ENCODE results near the gene SPATS2.

The SPATS2 gene

DNA sequence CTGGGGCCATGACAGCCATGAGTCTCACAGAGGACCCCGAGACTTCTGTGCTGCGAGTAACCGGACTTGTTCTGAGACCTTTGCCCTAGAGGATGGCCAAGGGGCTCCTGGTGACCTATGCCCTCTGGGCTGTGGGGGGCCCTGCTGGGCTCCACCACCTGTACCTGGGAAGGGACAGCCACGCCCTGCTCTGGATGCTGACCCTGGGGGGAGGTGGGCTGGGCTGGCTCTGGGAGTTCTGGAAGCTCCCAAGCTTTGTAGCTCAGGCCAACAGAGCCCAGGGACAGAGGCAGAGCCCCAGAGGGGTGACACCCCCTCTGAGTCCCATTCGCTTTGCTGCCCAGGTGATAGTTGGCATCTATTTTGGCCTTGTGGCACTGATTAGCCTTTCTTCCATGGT is 18.5 kb upstream of the SPATS2 start:
- no peak for TF ChIP-seq POLR2AphosphoS5 (IDR thresholded peaks at IDR 0.05; ENCODE audit: low read depth, low read length)
- TF ChIP-seq TAF1 (IDR thresholded peaks at IDR 0.05; ENCODE audit: borderline replicate concordance, insufficient read depth, low read length) = no peak
- no peak for TF ChIP-seq FOXP2 (optimal IDR thresholded peaks at IDR 0.05; ENCODE audit: borderline replicate concordance, extremely low read depth, extremely low read length, insufficient read depth)
- TF ChIP-seq, protein P1, sequence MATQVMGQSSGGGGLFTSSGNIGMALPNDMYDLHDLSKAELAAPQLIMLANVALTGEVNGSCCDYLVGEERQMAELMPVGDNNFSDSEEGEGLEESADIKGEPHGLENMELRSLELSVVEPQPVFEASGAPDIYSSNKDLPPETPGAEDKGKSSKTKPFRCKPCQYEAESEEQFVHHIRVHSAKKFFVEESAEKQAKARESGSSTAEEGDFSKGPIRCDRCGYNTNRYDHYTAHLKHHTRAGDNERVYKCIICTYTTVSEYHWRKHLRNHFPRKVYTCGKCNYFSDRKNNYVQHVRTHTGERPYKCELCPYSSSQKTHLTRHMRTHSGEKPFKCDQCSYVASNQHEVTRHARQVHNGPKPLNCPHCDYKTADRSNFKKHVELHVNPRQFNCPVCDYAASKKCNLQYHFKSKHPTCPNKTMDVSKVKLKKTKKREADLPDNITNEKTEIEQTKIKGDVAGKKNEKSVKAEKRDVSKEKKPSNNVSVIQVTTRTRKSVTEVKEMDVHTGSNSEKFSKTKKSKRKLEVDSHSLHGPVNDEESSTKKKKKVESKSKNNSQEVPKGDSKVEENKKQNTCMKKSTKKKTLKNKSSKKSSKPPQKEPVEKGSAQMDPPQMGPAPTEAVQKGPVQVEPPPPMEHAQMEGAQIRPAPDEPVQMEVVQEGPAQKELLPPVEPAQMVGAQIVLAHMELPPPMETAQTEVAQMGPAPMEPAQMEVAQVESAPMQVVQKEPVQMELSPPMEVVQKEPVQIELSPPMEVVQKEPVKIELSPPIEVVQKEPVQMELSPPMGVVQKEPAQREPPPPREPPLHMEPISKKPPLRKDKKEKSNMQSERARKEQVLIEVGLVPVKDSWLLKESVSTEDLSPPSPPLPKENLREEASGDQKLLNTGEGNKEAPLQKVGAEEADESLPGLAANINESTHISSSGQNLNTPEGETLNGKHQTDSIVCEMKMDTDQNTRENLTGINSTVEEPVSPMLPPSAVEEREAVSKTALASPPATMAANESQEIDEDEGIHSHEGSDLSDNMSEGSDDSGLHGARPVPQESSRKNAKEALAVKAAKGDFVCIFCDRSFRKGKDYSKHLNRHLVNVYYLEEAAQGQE (IDR thresholded peaks at IDR 0.05; ENCODE audit: insufficient read depth in 1 of 2, low read depth in 2 of 2, low read length in 2 of 2) = no peak
- no peak for TF ChIP-seq SIN3A (IDR thresholded peaks at IDR 0.05; ENCODE audit: borderline replicate concordance, insufficient read depth, low read length)

- TF ChIP-seq SIN3A (IDR thresholded peaks at IDR 0.05; ENCODE audit: borderline replicate concordance, insufficient read depth, low read length) = no peak
- no peak for TF ChIP-seq POLR2AphosphoS5 (IDR thresholded peaks at IDR 0.05; ENCODE audit: low read depth, low read length)
- TF ChIP-seq FOXP2 (optimal IDR thresholded peaks at IDR 0.05; ENCODE audit: borderline replicate concordance, extremely low read depth, extremely low read length, insufficient read depth) = no peak
- TF ChIP-seq, protein P1 (IDR thresholded peaks at IDR 0.05; ENCODE audit: insufficient read depth in 1 of 2, low read depth in 2 of 2, low read length in 2 of 2) = no peak
- no peak for TF ChIP-seq TAF1 (IDR thresholded peaks at IDR 0.05; ENCODE audit: borderline replicate concordance, insufficient read depth, low read length)
Measured at GRCh38 chr12:49349266-49349665, 18.0 kb upstream of the SPATS2 start.

- TF ChIP-seq FOXP2 (optimal IDR thresholded peaks at IDR 0.05; ENCODE audit: borderline replicate concordance, extremely low read depth, extremely low read length, insufficient read depth) (no peak), SIN3A (IDR thresholded peaks at IDR 0.05; ENCODE audit: borderline replicate concordance, insufficient read depth, low read length) (no peak), TAF1 (IDR thresholded peaks at IDR 0.05; ENCODE audit: borderline replicate concordance, insufficient read depth, low read length) (no peak), POLR2AphosphoS5 (IDR thresholded peaks at IDR 0.05; ENCODE audit: low read depth, low read length) (no peak)
- TF ChIP-seq, protein P1 (IDR thresholded peaks at IDR 0.05; ENCODE audit: insufficient read depth in 1 of 2, low read depth in 2 of 2, low read length in 2 of 2) = no peak
Measured at GRCh38 chr12:49352351-49352750, 14.9 kb upstream of the SPATS2 start.

DNA sequence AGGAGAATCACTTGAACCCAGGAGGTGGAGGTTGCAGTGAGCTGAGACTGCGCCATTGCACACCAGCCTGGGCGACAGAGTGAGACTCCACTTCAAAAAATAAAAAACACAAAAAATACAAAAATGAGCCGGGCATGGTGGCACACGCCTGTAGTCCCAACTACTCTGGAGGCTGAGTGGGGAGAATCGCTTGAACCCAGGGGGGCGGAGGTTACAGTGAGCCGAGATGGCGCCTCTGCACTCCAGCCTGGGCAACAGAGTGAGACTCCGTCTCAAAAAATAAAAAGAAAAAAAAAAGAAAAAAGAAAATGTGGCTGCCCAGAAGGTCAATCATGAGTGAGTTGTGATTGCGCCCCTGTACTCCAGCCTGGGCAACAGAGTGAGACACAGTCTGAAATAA is 11.3 kb upstream of the SPATS2 start:
- TF ChIP-seq TAF1 (IDR thresholded peaks at IDR 0.05; ENCODE audit: borderline replicate concordance, insufficient read depth, low read length) (no peak), FOXP2 (optimal IDR thresholded peaks at IDR 0.05; ENCODE audit: borderline replicate concordance, extremely low read depth, extremely low read length, insufficient read depth) (no peak), SIN3A (IDR thresholded peaks at IDR 0.05; ENCODE audit: borderline replicate concordance, insufficient read depth, low read length) (no peak), POLR2AphosphoS5 (IDR thresholded peaks at IDR 0.05; ENCODE audit: low read depth, low read length) (no peak)
- TF ChIP-seq, protein P1 (IDR thresholded peaks at IDR 0.05; ENCODE audit: insufficient read depth in 1 of 2, low read depth in 2 of 2, low read length in 2 of 2) = no peak

Data from PFSK-1 (cell line).